ENCODE data around the gene LRBA.
A peak's percentile ranks its signal among the peaks of the same experiment; 100 is the strongest.

LRBA gene

DNA sequence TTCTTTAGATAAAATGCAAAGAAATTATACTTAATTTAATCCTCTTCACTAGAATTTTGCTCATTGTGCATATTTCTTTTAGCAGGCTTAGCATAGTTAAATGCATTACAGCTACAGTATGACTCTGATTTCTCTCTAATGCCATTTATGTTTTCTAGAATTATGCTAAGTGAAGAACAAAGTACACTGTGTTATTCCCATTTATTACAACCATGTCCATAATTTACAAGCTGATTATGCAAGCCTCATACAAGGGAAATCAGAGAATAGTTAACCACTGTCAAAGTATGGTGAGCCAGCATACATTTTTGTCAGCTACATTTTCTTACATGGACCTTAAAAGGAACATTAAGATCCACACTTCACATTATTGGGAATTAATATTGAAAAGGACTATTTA is 334.0 kb downstream of the LRBA start:
- no peak for TF ChIP-seq CTCF (IDR thresholded peaks at IDR 0.05; ENCODE audit: insufficient read depth, missing control alignments)
- FAIRE-seq (no peak), DNase-seq (ENCODE audit: insufficient read length, low spot score) (no peak)

DNA sequence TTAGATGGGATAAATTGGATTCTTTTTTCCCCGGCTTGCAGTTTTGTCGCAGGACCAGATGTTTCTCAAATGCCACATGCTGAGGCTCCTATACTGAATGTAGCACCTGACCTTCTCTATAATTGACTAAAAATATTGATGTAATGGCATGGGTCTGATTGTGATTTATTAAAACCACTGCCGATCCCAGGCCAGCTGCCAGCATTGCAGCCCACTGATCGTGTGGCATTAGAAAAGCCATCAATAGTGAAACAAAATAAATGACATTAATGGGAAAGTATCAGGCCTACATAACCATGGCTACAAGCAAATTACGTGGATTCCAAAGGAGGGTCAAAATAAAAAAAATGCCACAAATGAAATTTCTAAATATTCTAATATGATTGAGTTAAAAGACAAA is 334.4 kb downstream of the LRBA start:
- no peak for DNase-seq (ENCODE audit: insufficient read length, low spot score)
- no peak for TF ChIP-seq CTCF (IDR thresholded peaks at IDR 0.05; ENCODE audit: insufficient read depth, missing control alignments)
- FAIRE-seq, result no peak

- FAIRE-seq (no peak), DNase-seq (ENCODE audit: insufficient read length, low spot score) (no peak)
- no peak for TF ChIP-seq CTCF (IDR thresholded peaks at IDR 0.05; ENCODE audit: insufficient read depth, missing control alignments)
Measured at GRCh38 chr4:150679765-150680343, 335.2 kb downstream of the LRBA start.

DNA sequence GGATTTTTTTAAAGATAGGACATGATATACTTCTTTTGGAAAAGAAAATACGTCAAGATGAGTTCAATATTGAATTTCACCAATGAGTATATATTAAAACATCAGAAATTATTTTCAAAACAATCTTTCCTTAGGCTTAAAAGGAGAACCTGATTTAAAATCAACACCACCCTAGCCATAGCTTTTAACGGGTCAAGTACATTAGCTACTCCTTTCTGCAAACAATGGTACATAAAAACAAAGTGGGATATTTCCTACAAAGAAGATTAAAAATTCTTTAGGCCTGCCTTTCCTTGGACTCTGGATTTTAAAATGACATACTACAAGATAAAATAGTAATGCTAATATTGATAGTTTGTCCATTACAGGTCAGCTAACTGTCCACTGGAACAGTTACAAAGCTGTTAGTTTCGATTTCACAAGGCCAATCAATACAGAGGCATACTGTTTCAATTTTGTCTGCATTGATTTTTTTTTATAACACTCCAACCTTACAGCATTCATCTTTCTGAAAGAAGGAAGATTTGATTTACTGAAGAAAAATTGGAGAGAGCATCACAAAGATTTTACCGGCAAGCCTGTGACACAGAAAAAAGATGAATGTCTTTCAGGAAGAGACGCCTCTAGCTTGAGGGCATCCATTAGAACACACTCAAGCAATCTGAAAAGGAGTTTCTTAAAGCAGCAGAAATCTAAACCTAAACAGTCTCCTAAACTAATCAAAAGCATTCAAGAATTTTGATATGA is 335.9 kb downstream of the LRBA start:
- TF ChIP-seq CTCF (IDR thresholded peaks at IDR 0.05; ENCODE audit: insufficient read depth, missing control alignments), result no peak
- FAIRE-seq, result peak; percentile 6

GRCh38 chr4:150673793-150674192 is 341.3 kb downstream of the LRBA start:
- no peak for TF ChIP-seq CTCF (IDR thresholded peaks at IDR 0.05; ENCODE audit: insufficient read depth, missing control alignments)
- FAIRE-seq, result no peak
- no peak for DNase-seq (ENCODE audit: insufficient read length, low spot score)

More for the DNA sequence above, 335.9 kb downstream of the LRBA start:
- DNase-seq (ENCODE audit: insufficient read length, low spot score), result no peak

DNA sequence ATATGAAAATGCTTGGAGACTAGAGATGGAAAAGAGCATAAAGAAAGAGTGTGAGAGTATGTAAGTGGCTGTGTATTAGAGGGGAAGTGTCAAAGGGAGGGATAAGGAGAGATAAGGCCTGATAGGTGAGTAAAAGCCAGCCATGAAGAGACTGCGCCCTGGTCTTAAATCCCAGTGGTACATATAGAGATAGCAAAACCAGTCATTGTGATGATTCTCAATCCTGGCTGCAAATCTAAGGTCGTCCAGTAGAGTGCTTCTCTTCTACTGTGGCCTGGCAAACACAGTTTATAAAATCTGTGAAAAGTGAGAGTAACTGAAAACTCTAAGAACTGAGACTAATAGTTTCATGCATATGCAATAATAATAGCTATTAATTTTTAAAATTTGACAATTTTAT is 346.3 kb downstream of the LRBA start:
- TF ChIP-seq CTCF (IDR thresholded peaks at IDR 0.05; ENCODE audit: insufficient read depth, missing control alignments), result no peak
- no peak for FAIRE-seq
- no peak for DNase-seq (ENCODE audit: insufficient read length, low spot score)

DNA sequence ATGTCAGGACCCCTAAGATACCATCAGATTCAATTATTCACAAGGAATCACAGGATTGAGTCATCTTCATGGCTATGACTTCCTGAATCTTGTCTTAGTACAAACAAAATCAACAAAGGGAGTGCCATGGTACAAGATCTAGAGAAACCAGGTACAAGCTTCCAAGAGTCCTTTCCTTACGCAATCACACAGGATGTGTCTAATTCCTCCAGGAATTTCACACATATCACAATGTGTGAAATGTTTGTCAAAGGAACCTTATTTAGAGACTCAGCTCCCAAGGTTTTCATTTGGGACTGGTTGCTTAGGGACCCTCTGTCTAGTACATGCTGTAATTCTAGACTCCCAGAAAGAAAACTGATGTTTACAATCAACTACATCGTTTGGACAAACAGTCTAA is 350.1 kb downstream of the LRBA start:
- FAIRE-seq, result no peak

More for the DNA sequence above, 350.1 kb downstream of the LRBA start:
- TF ChIP-seq CTCF (IDR thresholded peaks at IDR 0.05; ENCODE audit: insufficient read depth, missing control alignments), result no peak
- DNase-seq (ENCODE audit: insufficient read length, low spot score), result no peak
